Measurements from ENCODE around the gene PAOX. TPM values are rescaled to one million over a fixed set of nuclear protein-coding genes. Genes with fewer than 3 reads are reported as not detected.
A peak's percentile ranks its signal among the peaks of the same experiment; 100 is the strongest.

Gene PAOX
- total and polyA plus RNA-seq, 2 of the 13 experiments (the other 11 are each of a cell fraction or from before 2014, with no cell fraction given) = 0.49 to 0.77 TPM

DNA sequence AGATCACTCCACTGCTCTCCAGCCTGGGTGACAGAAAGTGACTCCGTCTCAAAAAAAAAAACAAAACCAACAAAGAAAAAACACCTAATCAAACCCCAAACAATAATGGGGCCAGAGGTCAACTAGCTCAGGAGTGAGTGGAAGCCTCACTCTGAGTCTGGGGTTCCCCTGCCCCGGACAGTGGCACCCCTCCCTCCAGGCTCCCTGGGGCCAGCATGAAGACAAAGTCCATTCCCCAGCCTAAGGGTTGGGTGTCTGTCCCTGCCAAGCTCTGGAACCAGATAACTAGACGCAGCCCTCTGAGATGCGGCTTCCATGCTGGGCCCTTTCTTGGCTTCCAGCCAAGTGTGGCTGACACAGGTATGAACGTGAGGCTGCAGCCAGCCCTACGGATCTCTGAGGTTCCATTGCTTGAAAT is 19.5 kb upstream of the PAOX start (continued):
- TF ChIP-seq NFIC (IDR thresholded peaks at IDR 0.05; ENCODE audit: low read length) = peak; percentile 78
- TF ChIP-seq FOXA3 (CRISPR knock-in tag; IDR thresholded peaks at IDR 0.05) = peak; percentile 31
- TF ChIP-seq ZFAT (CRISPR knock-in tag; conservative IDR thresholded peaks at IDR 0.05) = no peak
- TF ChIP-seq, protein P1, sequence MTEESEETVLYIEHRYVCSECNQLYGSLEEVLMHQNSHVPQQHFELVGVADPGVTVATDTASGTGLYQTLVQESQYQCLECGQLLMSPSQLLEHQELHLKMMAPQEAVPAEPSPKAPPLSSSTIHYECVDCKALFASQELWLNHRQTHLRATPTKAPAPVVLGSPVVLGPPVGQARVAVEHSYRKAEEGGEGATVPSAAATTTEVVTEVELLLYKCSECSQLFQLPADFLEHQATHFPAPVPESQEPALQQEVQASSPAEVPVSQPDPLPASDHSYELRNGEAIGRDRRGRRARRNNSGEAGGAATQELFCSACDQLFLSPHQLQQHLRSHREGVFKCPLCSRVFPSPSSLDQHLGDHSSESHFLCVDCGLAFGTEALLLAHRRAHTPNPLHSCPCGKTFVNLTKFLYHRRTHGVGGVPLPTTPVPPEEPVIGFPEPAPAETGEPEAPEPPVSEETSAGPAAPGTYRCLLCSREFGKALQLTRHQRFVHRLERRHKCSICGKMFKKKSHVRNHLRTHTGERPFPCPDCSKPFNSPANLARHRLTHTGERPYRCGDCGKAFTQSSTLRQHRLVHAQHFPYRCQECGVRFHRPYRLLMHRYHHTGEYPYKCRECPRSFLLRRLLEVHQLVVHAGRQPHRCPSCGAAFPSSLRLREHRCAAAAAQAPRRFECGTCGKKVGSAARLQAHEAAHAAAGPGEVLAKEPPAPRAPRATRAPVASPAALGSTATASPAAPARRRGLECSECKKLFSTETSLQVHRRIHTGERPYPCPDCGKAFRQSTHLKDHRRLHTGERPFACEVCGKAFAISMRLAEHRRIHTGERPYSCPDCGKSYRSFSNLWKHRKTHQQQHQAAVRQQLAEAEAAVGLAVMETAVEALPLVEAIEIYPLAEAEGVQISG (CRISPR knock-in tag; IDR thresholded peaks at IDR 0.05) = peak; percentile 39; the same call in 1 of the 2 replicates
- TF ChIP-seq GLI4 (CRISPR knock-in tag; IDR thresholded peaks at IDR 0.05; ENCODE audit: borderline replicate concordance) = no peak
- TF ChIP-seq, protein P2, sequence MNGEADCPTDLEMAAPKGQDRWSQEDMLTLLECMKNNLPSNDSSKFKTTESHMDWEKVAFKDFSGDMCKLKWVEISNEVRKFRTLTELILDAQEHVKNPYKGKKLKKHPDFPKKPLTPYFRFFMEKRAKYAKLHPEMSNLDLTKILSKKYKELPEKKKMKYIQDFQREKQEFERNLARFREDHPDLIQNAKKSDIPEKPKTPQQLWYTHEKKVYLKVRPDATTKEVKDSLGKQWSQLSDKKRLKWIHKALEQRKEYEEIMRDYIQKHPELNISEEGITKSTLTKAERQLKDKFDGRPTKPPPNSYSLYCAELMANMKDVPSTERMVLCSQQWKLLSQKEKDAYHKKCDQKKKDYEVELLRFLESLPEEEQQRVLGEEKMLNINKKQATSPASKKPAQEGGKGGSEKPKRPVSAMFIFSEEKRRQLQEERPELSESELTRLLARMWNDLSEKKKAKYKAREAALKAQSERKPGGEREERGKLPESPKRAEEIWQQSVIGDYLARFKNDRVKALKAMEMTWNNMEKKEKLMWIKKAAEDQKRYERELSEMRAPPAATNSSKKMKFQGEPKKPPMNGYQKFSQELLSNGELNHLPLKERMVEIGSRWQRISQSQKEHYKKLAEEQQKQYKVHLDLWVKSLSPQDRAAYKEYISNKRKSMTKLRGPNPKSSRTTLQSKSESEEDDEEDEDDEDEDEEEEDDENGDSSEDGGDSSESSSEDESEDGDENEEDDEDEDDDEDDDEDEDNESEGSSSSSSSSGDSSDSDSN (CRISPR knock-in tag; IDR thresholded peaks at IDR 0.05) = peak; percentile 57
- TF ChIP-seq ZFP37 (CRISPR knock-in tag; IDR thresholded peaks at IDR 0.05; ENCODE audit: borderline replicate concordance) = no peak
- TF ChIP-seq, protein P3, sequence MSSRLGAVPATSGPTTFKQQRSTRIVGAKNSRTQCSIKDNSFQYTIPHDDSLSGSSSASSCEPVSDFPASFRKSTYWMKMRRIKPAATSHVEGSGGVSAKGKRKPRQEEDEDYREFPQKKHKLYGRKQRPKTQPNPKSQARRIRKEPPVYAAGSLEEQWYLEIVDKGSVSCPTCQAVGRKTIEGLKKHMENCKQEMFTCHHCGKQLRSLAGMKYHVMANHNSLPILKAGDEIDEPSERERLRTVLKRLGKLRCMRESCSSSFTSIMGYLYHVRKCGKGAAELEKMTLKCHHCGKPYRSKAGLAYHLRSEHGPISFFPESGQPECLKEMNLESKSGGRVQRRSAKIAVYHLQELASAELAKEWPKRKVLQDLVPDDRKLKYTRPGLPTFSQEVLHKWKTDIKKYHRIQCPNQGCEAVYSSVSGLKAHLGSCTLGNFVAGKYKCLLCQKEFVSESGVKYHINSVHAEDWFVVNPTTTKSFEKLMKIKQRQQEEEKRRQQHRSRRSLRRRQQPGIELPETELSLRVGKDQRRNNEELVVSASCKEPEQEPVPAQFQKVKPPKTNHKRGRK (CRISPR knock-in tag; IDR thresholded peaks at IDR 0.05) = no peak
- TF ChIP-seq YY1 (IDR thresholded peaks at IDR 0.05; ENCODE audit: insufficient read depth, insufficient replicate concordance, low read depth, low read length) = peak; percentile 65
- TF ChIP-seq, protein P4, sequence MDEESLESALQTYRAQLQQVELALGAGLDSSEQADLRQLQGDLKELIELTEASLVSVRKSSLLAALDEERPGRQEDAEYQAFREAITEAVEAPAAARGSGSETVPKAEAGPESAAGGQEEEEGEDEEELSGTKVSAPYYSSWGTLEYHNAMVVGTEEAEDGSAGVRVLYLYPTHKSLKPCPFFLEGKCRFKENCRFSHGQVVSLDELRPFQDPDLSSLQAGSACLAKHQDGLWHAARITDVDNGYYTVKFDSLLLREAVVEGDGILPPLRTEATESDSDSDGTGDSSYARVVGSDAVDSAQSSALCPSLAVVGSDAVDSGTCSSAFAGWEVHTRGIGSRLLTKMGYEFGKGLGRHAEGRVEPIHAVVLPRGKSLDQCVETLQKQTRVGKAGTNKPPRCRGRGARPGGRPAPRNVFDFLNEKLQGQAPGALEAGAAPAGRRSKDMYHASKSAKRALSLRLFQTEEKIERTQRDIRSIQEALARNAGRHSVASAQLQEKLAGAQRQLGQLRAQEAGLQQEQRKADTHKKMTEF (CRISPR knock-in tag; IDR thresholded peaks at IDR 0.05) = peak; percentile 67; the same call in 1 of the 2 replicates
- no peak for TF ChIP-seq MAZ (IDR thresholded peaks at IDR 0.05; ENCODE audit: borderline replicate concordance, low read depth, low read length)
- no peak for TF ChIP-seq MAZ (CRISPR knock-in tag; IDR thresholded peaks at IDR 0.05; ENCODE audit: low read depth)
- TF ChIP-seq, protein P5, sequence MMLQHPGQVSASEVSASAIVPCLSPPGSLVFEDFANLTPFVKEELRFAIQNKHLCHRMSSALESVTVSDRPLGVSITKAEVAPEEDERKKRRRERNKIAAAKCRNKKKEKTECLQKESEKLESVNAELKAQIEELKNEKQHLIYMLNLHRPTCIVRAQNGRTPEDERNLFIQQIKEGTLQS (CRISPR knock-in tag; IDR thresholded peaks at IDR 0.05) = no peak
- no peak for TF ChIP-seq ZNF496 (CRISPR knock-in tag; IDR thresholded peaks at IDR 0.05; ENCODE audit: insufficient replicate concordance)
- TF ChIP-seq EHMT2 (IDR thresholded peaks at IDR 0.05; ENCODE audit: borderline replicate concordance, low read depth, low read length) = 0 out of 2 replicates have a peak, but pooled peaks have one; percentile 24
- no peak for TF ChIP-seq NFKBIZ (CRISPR knock-in tag; IDR thresholded peaks at IDR 0.05)
- TF ChIP-seq SP4 (CRISPR knock-in tag; IDR thresholded peaks at IDR 0.05) = peak; percentile 57; the same call in 1 of the 2 replicates
- TF ChIP-seq, protein P6, sequence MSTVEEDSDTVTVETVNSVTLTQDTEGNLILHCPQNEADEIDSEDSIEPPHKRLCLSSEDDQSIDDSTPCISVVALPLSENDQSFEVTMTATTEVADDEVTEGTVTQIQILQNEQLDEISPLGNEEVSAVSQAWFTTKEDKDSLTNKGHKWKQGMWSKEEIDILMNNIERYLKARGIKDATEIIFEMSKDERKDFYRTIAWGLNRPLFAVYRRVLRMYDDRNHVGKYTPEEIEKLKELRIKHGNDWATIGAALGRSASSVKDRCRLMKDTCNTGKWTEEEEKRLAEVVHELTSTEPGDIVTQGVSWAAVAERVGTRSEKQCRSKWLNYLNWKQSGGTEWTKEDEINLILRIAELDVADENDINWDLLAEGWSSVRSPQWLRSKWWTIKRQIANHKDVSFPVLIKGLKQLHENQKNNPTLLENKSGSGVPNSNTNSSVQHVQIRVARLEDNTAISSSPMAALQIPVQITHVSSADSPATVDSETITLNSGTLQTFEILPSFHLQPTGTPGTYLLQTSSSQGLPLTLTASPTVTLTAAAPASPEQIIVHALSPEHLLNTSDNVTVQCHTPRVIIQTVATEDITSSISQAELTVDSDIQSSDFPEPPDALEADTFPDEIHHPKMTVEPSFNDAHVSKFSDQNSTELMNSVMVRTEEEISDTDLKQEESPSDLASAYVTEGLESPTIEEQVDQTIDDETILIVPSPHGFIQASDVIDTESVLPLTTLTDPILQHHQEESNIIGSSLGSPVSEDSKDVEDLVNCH (CRISPR knock-in tag; IDR thresholded peaks at IDR 0.05) = no peak

All from HepG2 (cell line).